MM.1S (cell line): ENCODE results near the gene IMMP2L.

Experiments
- DNase-seq: peaks from one replicate; pipeline ENCODE4 v3.0.0-alpha.2; 2015
- H2AFZ ChIP-seq: fragments of 300-600 bp; sonication (generic); 2 replicates; pipeline ENCODE4 v1.6.0; 2016; ENCODE audit warnings: antibody characterized with exemption, low read length
- H3F3A ChIP-seq: fragments of 300-600 bp; sonication (generic); 2 replicates; pipeline ENCODE4 v1.6.1; 2016; ENCODE audit warnings: mild to moderate bottlenecking, antibody characterized with exemption, low read length, moderate library complexity, mixed read lengths; ENCODE audit not compliant: insufficient read depth
- H3K27ac ChIP-seq: fragments of 300-600 bp; sonication (generic); 2 replicates; pipeline ENCODE4 v1.5.1; 2016; ENCODE audit warnings: mild to moderate bottlenecking, low read length
- H3K27me3 ChIP-seq: fragments of 300-600 bp; sonication (generic); replicated peaks from 2 replicates; pipeline ENCODE4 v1.6.0; 2016; ENCODE audit warnings: low read length; ENCODE audit not compliant: insufficient read depth
- H3K36me3 ChIP-seq: fragments of 300-600 bp; sonication (generic); replicated peaks from 2 replicates; pipeline ENCODE4 v1.6.1; 2016; ENCODE audit warnings: mild to moderate bottlenecking, low read length, mixed read lengths; ENCODE audit not compliant: insufficient read depth
- H3K4me1 ChIP-seq: fragments of 300-600 bp; sonication (generic); 2 replicates; pipeline ENCODE4 v1.6.1; 2016; ENCODE audit warnings: low read length, mixed read lengths
- H3K4me2 ChIP-seq: fragments of 300-600 bp; sonication (generic); 2 replicates; pipeline ENCODE4 v1.6.0; 2016; ENCODE audit warnings: low read depth, low read length
- H3K4me3 ChIP-seq: fragments of 300-600 bp; sonication (generic); 2 replicates; pipeline ENCODE4 v1.5.1; 2016; ENCODE audit warnings: low read length, mixed read lengths
- H3K79me2 ChIP-seq: fragments of 300-600 bp; sonication (generic); 2 replicates; pipeline ENCODE4 v1.6.1; 2016; ENCODE audit warnings: mixed run types, low read length, mixed read lengths
- H3K9ac ChIP-seq: fragments of 300-600 bp; sonication (generic); 2 replicates; pipeline ENCODE4 v1.6.1; 2016; ENCODE audit warnings: low read length, mixed read lengths
- H3K9me2 ChIP-seq: fragments of 300-600 bp; sonication (generic); replicated peaks from 2 replicates; pipeline ENCODE4 v1.6.1; 2016; ENCODE audit warnings: mild to moderate bottlenecking, low read length, mixed read lengths; ENCODE audit not compliant: insufficient read depth
- H3K9me3 ChIP-seq: fragments of 300-600 bp; sonication (generic); replicated peaks from 2 replicates; pipeline ENCODE4 v1.6.1; 2016; ENCODE audit warnings: mild to moderate bottlenecking, low read length, mixed read lengths; ENCODE audit not compliant: insufficient read depth
- H4K20me1 ChIP-seq: fragments of 300-600 bp; sonication (generic); 2 replicates; pipeline ENCODE4 v1.6.1; 2016; ENCODE audit warnings: mild to moderate bottlenecking, low read length, moderate library complexity, mixed read lengths; ENCODE audit not compliant: insufficient read depth
- EZH2 ChIP-seq: fragments of 300-600 bp; sonication (generic); optimal IDR thresholded peaks from 2 replicates; pipeline ENCODE3; 2017; ENCODE audit warnings: low read depth, mild to moderate bottlenecking, antibody characterized with exemption, low read length, mixed read lengths
- EZH2phosphoT487 ChIP-seq: fragments of 300-600 bp; sonication (generic); IDR thresholded peaks from 2 replicates; pipeline ENCODE4 v1.6.1; 2018; ENCODE audit warnings: antibody characterized with exemption, low read length
- TF ChIP-seq, protein P1 (sequence below): fragments of 300-600 bp; sonication (generic); IDR thresholded peaks from 2 replicates; pipeline ENCODE4 v1.5.1; 2016; ENCODE audit warnings: antibody characterized with exemption, low read length, mixed read lengths

Gene IMMP2L

DNA sequence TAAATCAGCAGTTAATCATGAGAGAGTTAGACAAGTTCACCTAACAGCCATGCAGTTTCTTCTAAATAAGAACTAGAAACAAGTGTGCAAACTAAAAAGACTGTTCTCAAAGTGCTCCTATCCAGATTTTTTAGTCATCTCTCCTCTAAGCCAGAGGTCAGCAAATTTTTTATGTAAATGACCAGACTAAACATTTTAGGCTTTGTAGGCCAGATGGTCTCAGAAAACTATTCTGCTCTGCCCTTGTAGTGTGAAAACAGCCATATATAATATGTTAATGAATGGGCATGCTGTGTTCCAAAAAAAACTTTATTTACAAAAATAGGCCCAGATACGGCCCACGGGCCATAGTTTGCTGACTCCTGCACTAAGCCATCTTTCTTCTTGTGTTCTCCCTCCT lies 734.4 kb downstream of the IMMP2L start:
- H3K27ac ChIP-seq: no peak overlapping the region
- H3K9me3 ChIP-seq: no peaks in the 10 kb centered on the region
- no peak overlapping the region for H3K4me2 ChIP-seq
- no peak overlapping the region for H3K9ac ChIP-seq
- H3K4me1 ChIP-seq: peaks cover 21% of the 10 kb centered on the region
- H3K27me3 ChIP-seq: no peaks in the 10 kb centered on the region
- no peaks in the 10 kb centered on the region for H3K9me2 ChIP-seq
- H4K20me1 ChIP-seq: no peaks in the 10 kb centered on the region
- TF ChIP-seq, protein P1, sequence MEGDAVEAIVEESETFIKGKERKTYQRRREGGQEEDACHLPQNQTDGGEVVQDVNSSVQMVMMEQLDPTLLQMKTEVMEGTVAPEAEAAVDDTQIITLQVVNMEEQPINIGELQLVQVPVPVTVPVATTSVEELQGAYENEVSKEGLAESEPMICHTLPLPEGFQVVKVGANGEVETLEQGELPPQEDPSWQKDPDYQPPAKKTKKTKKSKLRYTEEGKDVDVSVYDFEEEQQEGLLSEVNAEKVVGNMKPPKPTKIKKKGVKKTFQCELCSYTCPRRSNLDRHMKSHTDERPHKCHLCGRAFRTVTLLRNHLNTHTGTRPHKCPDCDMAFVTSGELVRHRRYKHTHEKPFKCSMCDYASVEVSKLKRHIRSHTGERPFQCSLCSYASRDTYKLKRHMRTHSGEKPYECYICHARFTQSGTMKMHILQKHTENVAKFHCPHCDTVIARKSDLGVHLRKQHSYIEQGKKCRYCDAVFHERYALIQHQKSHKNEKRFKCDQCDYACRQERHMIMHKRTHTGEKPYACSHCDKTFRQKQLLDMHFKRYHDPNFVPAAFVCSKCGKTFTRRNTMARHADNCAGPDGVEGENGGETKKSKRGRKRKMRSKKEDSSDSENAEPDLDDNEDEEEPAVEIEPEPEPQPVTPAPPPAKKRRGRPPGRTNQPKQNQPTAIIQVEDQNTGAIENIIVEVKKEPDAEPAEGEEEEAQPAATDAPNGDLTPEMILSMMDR: no peak
- TF ChIP-seq EZH2phosphoT487: no peak
- no peak for TF ChIP-seq EZH2
- H2AFZ ChIP-seq: no peak overlapping the region
- no peaks in the 10 kb centered on the region for H3K36me3 ChIP-seq
- no peak for DNase-seq
- no peaks in the 10 kb centered on the region for H3F3A ChIP-seq
- no peaks in the 10 kb centered on the region for H3K79me2 ChIP-seq
- H3K4me3 ChIP-seq: no peak overlapping the region

DNA sequence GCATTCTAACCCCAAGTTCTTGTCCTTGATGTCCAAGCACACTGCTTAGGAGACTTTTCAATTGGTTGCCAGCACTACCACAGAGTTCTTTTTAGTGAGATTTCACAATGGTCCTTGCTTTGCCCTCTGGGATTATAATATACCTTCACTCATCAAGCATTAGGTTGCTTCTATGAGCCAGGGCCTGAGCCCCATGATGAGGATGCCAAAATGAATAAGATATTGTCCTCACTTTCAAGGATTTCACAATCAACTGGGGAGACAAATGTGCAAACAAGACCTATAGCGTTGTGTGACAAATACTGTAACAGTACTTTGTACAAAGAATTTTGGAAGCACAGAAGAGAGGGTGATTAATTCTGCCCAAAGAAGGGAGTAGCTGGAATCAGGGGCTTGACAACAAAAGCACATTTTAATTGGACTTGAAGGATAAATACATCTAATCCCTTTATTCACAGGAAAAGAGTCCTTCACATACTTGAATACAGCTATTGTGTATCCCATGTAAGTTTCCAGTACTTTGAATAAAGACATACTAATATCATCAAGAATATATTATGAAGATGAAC lies 734.9 kb downstream of the IMMP2L start:
- no peak for DNase-seq
- TF ChIP-seq, protein P1: no peak
- TF ChIP-seq EZH2 (no peak), EZH2phosphoT487 (no peak)
- Histone ChIP-seq H3K9me3 (no peaks in the 10 kb centered on the region), H3F3A (no peaks in the 10 kb centered on the region), H3K27ac (no peak overlapping the region), H3K4me3 (no peak overlapping the region), H3K9me2 (no peaks in the 10 kb centered on the region), H4K20me1 (no peaks in the 10 kb centered on the region), H3K79me2 (no peaks in the 10 kb centered on the region), H2AFZ (no peak overlapping the region), H3K4me2 (no peak overlapping the region), H3K4me1 (peaks cover 15% of the 10 kb centered on the region), H3K27me3 (no peaks in the 10 kb centered on the region), H3K9ac (no peak overlapping the region), H3K36me3 (no peaks in the 10 kb centered on the region)

DNA sequence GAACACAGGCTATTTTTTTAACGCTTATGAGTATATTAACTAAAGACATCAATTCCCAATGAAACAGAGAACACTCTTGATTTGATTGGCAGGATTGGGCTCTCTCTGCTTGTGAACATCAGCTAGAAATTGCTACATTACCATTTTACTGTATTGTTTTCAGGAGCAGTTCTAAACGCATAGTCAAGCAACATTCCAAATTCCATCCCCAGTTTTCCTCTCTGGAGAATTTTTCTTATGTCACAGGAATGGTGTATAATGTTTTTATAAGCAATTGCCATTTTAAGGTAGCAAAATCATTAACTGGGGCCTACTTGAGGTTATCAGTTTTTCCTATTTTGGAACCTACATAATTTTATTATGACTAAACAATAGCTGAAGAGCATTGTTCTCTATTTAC lies 748.3 kb downstream of the IMMP2L start:
- H2AFZ ChIP-seq: no peak overlapping the region
- no peaks in the 10 kb centered on the region for H3F3A ChIP-seq
- no peaks in the 10 kb centered on the region for H3K9me2 ChIP-seq
- no peaks in the 10 kb centered on the region for H3K9me3 ChIP-seq
- H3K9ac ChIP-seq: no peak overlapping the region
- H3K4me2 ChIP-seq: no peak overlapping the region
- no peak for DNase-seq
- no peaks in the 10 kb centered on the region for H3K4me1 ChIP-seq
- no peaks in the 10 kb centered on the region for H3K36me3 ChIP-seq
- TF ChIP-seq, protein P1: no peak
- TF ChIP-seq EZH2 (no peak), EZH2phosphoT487 (no peak)
- no peak overlapping the region for H3K4me3 ChIP-seq
- no peaks in the 10 kb centered on the region for H3K27me3 ChIP-seq
- no peaks in the 10 kb centered on the region for H4K20me1 ChIP-seq
- no peaks in the 10 kb centered on the region for H3K79me2 ChIP-seq
- H3K27ac ChIP-seq: no peak overlapping the region
